Liver (tissue), 3 donors: Measurements from ENCODE around the gene DMRTA2.
"Not testable (repeated sequence)": the region's sequence is repeated elsewhere in the genome, so short reads cannot be mapped to it uniquely, and the experiment has no call there.

ENCODE experiments used
- ATF3 ChIP-seq: IDR thresholded peaks from 2 replicates; pipeline ENCODE4 v1.6.1; 2016; ENCODE audit warnings: antibody characterized with exemption
- CTCF ChIP-seq: fragments of 150-350 bp; IDR thresholded peaks from 2 replicates; pipeline ENCODE4 v1.5.1; 2017; ENCODE audit warnings: improper control_type of control experiment, low read depth, low read length; ENCODE audit not compliant: missing input control
- FOXA1 ChIP-seq: IDR thresholded peaks from 2 replicates; pipeline ENCODE4 v1.6.1; 2016; ENCODE audit warnings: antibody characterized with exemption
- GABPA ChIP-seq, 2 donors: IDR thresholded peaks in 1 of 2; conservative IDR thresholded peaks in 1 of 2; 2 replicates each; pipeline ENCODE4 v1.6.1; 2016; ENCODE audit warnings: antibody characterized with exemption in 2 of 2, mild to moderate bottlenecking in 1 of 2, moderate library complexity in 1 of 2
- MAX ChIP-seq: IDR thresholded peaks from 2 replicates; pipeline ENCODE4 v1.6.1; 2016; ENCODE audit warnings: antibody characterized with exemption
- REST ChIP-seq: IDR thresholded peaks from 2 replicates; pipeline ENCODE4 v1.6.1; 2016; ENCODE audit warnings: antibody characterized with exemption, mild to moderate bottlenecking
- SP1 ChIP-seq: IDR thresholded peaks from 2 replicates; pipeline ENCODE4 v1.6.1; 2018; ENCODE audit warnings: antibody characterized with exemption, mild to moderate bottlenecking
- YY1 ChIP-seq: IDR thresholded peaks from 2 replicates; pipeline ENCODE4 v1.6.1; 2016; ENCODE audit warnings: antibody characterized with exemption, mild to moderate bottlenecking
- donor health status: healthy.
- donor health status: healthy.

- not testable (repeated sequence) for TF ChIP-seq CTCF; REST; ATF3; SP1; GABPA (IDR thresholded peaks at IDR 0.05 in 1 of 2, conservative IDR thresholded peaks at IDR 0.05 in 1 of 2); YY1; FOXA1; MAX
These were observed 41.7 kb downstream of the DMRTA2 start for GRCh38 chr1:50381551-50381950.
